ENCODE data around the gene TMEM219.

The TMEM219 gene

GRCh38 chr16:29920288-29921033 lies 41.4 kb upstream of the TMEM219 start:
- Mint-ChIP-seq H3K27me3 (ENCODE audit: low read depth, poor library complexity) (peaks cover 4% of the 10 kb centered on the region), H3K27ac (no peak overlapping the region), H3K4me1 (peaks cover 15% of the 10 kb centered on the region), H3K36me3 (ENCODE audit: low read depth) (peaks cover 64% of the 10 kb centered on the region), H3K9me3 (no peaks in the 10 kb centered on the region), H3K4me3 (no peak overlapping the region)
- no peak for TF ChIP-seq CTCF (IDR thresholded peaks at IDR 0.05)
- no peak for DNase-seq

- H3K4me1 Mint-ChIP-seq, result peaks cover 15% of the 10 kb centered on the region
- H3K4me3 Mint-ChIP-seq, result no peak overlapping the region
- no peak for TF ChIP-seq CTCF (IDR thresholded peaks at IDR 0.05)
- no peak for DNase-seq
- H3K9me3 Mint-ChIP-seq, result no peaks in the 10 kb centered on the region
- peaks cover 4% of the 10 kb centered on the region for H3K27me3 Mint-ChIP-seq (ENCODE audit: low read depth, poor library complexity)
- H3K36me3 Mint-ChIP-seq (ENCODE audit: low read depth), result peaks cover 59% of the 10 kb centered on the region
- peak overlapping the region; percentile 78 for H3K27ac Mint-ChIP-seq
These were observed 40.9 kb upstream of the TMEM219 start for GRCh38 chr16:29921034-29921385.

- H3K36me3 Mint-ChIP-seq (ENCODE audit: low read depth), result peaks cover 46% of the 10 kb centered on the region
- peaks cover 28% of the 10 kb centered on the region for H3K4me1 Mint-ChIP-seq
- no peaks in the 10 kb centered on the region for H3K9me3 Mint-ChIP-seq
- no peak overlapping the region for H3K4me3 Mint-ChIP-seq
- H3K27ac Mint-ChIP-seq, result no peak overlapping the region
- peaks cover 4% of the 10 kb centered on the region for H3K27me3 Mint-ChIP-seq (ENCODE audit: low read depth, poor library complexity)
- no peak for DNase-seq
- TF ChIP-seq CTCF (IDR thresholded peaks at IDR 0.05), result no peak
These were observed 39.6 kb upstream of the TMEM219 start for GRCh38 chr16:29922326-29922725.

GRCh38 chr16:29922986-29923501 lies 38.8 kb upstream of the TMEM219 start:
- Mint-ChIP-seq H3K36me3 (ENCODE audit: low read depth) (peaks cover 40% of the 10 kb centered on the region), H3K27me3 (ENCODE audit: low read depth, poor library complexity) (peaks cover 4% of the 10 kb centered on the region), H3K27ac (no peak overlapping the region), H3K9me3 (no peaks in the 10 kb centered on the region), H3K4me1 (peaks cover 35% of the 10 kb centered on the region), H3K4me3 (peak overlapping the region; percentile 16)
- no peak for TF ChIP-seq CTCF (IDR thresholded peaks at IDR 0.05)
- DNase-seq, result no peak

- Mint-ChIP-seq H3K27ac (no peak overlapping the region), H3K4me1 (peaks cover 37% of the 10 kb centered on the region), H3K27me3 (ENCODE audit: low read depth, poor library complexity) (peaks cover 4% of the 10 kb centered on the region), H3K4me3 (peak overlapping the region; percentile 98), H3K36me3 (ENCODE audit: low read depth) (peaks cover 30% of the 10 kb centered on the region), H3K9me3 (no peaks in the 10 kb centered on the region)
- no peak for TF ChIP-seq CTCF (IDR thresholded peaks at IDR 0.05)
- no peak for DNase-seq
These were observed 36.6 kb upstream of the TMEM219 start for GRCh38 chr16:29925105-29925756.
